Esophagus muscularis mucosa (tissue), 4 donors: ENCODE measurements around the gene SLC16A12. TPM values are rescaled to one million over a fixed set of nuclear protein-coding genes. Genes with fewer than 3 reads are reported as not detected.

Experiments used
- DNase-seq: peaks from one replicate; pipeline ENCODE4 v3.0.0-alpha.2; 2017; ENCODE audit errors: extremely low spot score
- H3K27ac ChIP-seq, 4 donors: fragments of 200-600 bp; sonication (generic); replicated peaks in 1 of 4; 1 replicate in 3 of 4; 2 replicates in 1 of 4; pipeline ENCODE4 v1.5.1; 2016 to 2019; ENCODE audit warnings: mild to moderate bottlenecking in 1 of 4
- H3K27me3 ChIP-seq, 4 donors: fragments of 200-600 bp; sonication (generic); one replicate each; pipeline versions ENCODE4 v1.5.1 to v1.6.0; 2016 to 2019
- H3K36me3 ChIP-seq, 4 donors: fragments of 200-600 bp; sonication (generic); one replicate each; pipeline ENCODE4 v1.5.1; 2016 to 2019
- H3K4me1 ChIP-seq, 4 donors: fragments of 200-600 bp; sonication (generic); one replicate each; pipeline ENCODE4 v1.5.1; 2016 to 2019
- H3K4me3 ChIP-seq, 4 donors: fragments of 200-600 bp; sonication (generic); 1 replicate in 2 of 4; 2 replicates in 2 of 4; pipeline ENCODE4 v1.5.1; 2016 to 2019; ENCODE audit warnings: mild to moderate bottlenecking in 4 of 4, moderate library complexity in 1 of 4
- H3K9me3 ChIP-seq, 4 donors: fragments of 200-600 bp; sonication (generic); 1 replicate in 3 of 4; 2 replicates in 1 of 4; pipeline ENCODE4 v1.5.1; 2016 to 2019
- CTCF ChIP-seq, 3 experiments: fragments of 200-600 bp in 2 of 3; fragments of 450-650 bp in 1 of 3; sonication (generic) in 2 of 3; IDR thresholded peaks; one replicate each; pipeline ENCODE4 v1.5.1; 2017 to 2019; ENCODE audit warnings: antibody characterized with exemption in 3 of 3, mild to moderate bottlenecking in 2 of 3, moderate library complexity in 1 of 3
- EP300 ChIP-seq: sonication (generic); formaldehyde crosslinking; IDR thresholded peaks from one replicate; pipeline ENCODE4 v1.6.1; 2017; ENCODE audit warnings: antibody characterized with exemption
- POLR2A ChIP-seq: fragments of 450-650 bp; IDR thresholded peaks from one replicate; pipeline ENCODE4 v1.6.1; 2017; ENCODE audit warnings: antibody characterized with exemption, moderate library complexity, mild to moderate bottlenecking, low read depth
- POLR2AphosphoS5 ChIP-seq, 2 donors: sonication (generic); formaldehyde crosslinking; IDR thresholded peaks; one replicate each; pipeline ENCODE4 v1.6.1; 2017; ENCODE audit warnings: antibody characterized with exemption in 2 of 2
- WGBS: methylation state at CpG from one replicate; pipeline ENCODE4 v1.1.5; 2018; 5-methylcytosine and 5-hydroxymethylcytosine counted together
- intact Hi-C: fragments of 100-400 bp; cut with DNase I; formaldehyde crosslinking; loops from one replicate; pipeline ENCODE4 v1.15.1; 2023
- total RNA-seq, 4 donors: library from RNA; depleted of rRNA; stranded (reverse); fragments of >200 nt; gene quantifications; one replicate each; pipeline versions ENCODE4 v1.1.0 to v1.2.1, GENCODE V29; 2016

Gene SLC16A12
- total RNA-seq, 4 donors from 2014 or later = 0.83 to 2.2 (median 1.9) TPM

- Histone ChIP-seq H3K4me1 (peaks cover 0 to 25% (median 11%) of the 10 kb centered on the region in 4 donors), H3K36me3 (no peaks in the 10 kb centered on the region), H3K27ac (no peak overlapping the region), H3K27me3 (no peaks in the 10 kb centered on the region), H3K9me3 (no peaks in the 10 kb centered on the region), H3K4me3 (no peak overlapping the region)
- WGBS = 94% methylated on average over 9 of the region's 9 CpGs
- no peak for TF ChIP-seq EP300
- TF ChIP-seq CTCF (IDR thresholded peaks at IDR 0.05) = no peak
- no peak for TF ChIP-seq POLR2A
- no peak for TF ChIP-seq POLR2AphosphoS5 (IDR thresholded peaks at IDR 0.05)
- intact Hi-C loops = loop anchor here (5.0 kb wide), 1 partner anchor 94 kb away; no protein-coding TSS in a partner anchor
- no peak for DNase-seq
These were observed 67.0 kb downstream of the SLC16A12 start for GRCh38 chr10:89468191-89468965.

- DNase-seq = no peak
- H3K4me3 ChIP-seq = no peak overlapping the region
- H3K36me3 ChIP-seq = no peaks in the 10 kb centered on the region
- peaks cover 0 to 25% (median 11%) of the 10 kb centered on the region in 4 donors for H3K4me1 ChIP-seq
- H3K27me3 ChIP-seq = no peaks in the 10 kb centered on the region
- TF ChIP-seq POLR2A = no peak
- TF ChIP-seq POLR2AphosphoS5 (IDR thresholded peaks at IDR 0.05) = no peak
- TF ChIP-seq CTCF (IDR thresholded peaks at IDR 0.05) = peak; percentile 35 to 54 (median 37)
- TF ChIP-seq EP300 = no peak
- intact Hi-C loops = loop anchor here (5.0 kb wide), 1 partner anchor 96 kb away; no protein-coding TSS in a partner anchor
- 43% methylated on average over 3 of the region's 3 CpGs for WGBS
- H3K9me3 ChIP-seq = no peaks in the 10 kb centered on the region
- no peak overlapping the region for H3K27ac ChIP-seq
These were observed 68.8 kb downstream of the SLC16A12 start for GRCh38 chr10:89466599-89467035.

- H3K36me3 ChIP-seq = no peaks in the 10 kb centered on the region
- H3K27me3 ChIP-seq = no peaks in the 10 kb centered on the region
These were observed 70.2 kb downstream of the SLC16A12 start for GRCh38 chr10:89465196-89465595.

DNA sequence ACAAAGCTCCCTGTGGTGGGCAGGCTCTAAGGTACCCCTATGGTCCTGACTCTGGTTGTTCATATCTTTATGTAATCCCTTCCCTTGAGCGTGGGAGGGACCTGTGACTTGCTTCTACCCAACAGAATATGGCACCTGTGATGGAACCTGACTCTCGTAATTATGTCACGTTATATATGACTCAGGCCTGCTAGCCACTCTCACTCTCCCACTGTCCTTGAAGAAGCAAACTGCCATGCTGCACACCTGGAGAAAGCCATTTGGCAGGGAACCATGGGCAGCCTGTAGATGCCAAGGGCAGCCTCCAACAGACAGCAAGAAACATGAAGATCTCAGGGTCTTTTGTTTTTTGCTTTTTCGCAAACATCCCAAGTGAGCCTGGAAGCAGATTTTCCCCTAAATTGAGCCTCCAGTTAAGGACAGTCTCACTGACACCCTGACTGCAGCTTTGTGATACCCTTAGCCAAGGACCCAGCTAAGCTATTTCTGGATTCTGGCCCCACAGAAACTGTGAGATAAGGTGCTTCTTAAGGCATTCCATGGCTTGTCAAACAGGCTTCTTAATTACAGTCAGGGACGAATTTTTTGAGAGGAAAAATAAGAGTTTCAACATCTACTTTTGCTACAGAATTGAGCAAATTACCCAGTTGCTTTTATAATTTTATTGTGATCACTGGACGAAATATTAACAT, 71.4 kb downstream of the SLC16A12 start:
- intact Hi-C loops = no loop called here
- peaks cover 0 to 17% (median 10%) of the 10 kb centered on the region in 4 donors for H3K4me1 ChIP-seq
- no peak overlapping the region for H3K27ac ChIP-seq
- TF ChIP-seq POLR2AphosphoS5 (IDR thresholded peaks at IDR 0.05) (no peak), EP300 (no peak), POLR2A (no peak), CTCF (IDR thresholded peaks at IDR 0.05) (no peak)
- H3K36me3 ChIP-seq = no peaks in the 10 kb centered on the region
- H3K9me3 ChIP-seq = no peaks in the 10 kb centered on the region
- DNase-seq = no peak
- no peak overlapping the region for H3K4me3 ChIP-seq
- H3K27me3 ChIP-seq = no peaks in the 10 kb centered on the region
- WGBS = 88% methylated on average over 6 of the region's 6 CpGs

More at GRCh38 chr10:89465196-89465595, 70.2 kb downstream of the SLC16A12 start:
- no peak for DNase-seq
- Histone ChIP-seq H3K4me1 (peaks cover 0 to 17% (median 11%) of the 10 kb centered on the region in 4 donors), H3K4me3 (no peak overlapping the region), H3K27ac (no peak overlapping the region), H3K9me3 (no peaks in the 10 kb centered on the region)
- TF ChIP-seq POLR2AphosphoS5 (IDR thresholded peaks at IDR 0.05) = no peak
- TF ChIP-seq EP300 = no peak
- TF ChIP-seq CTCF (IDR thresholded peaks at IDR 0.05) = no peak
- TF ChIP-seq POLR2A = no peak
- intact Hi-C loops = loop anchor here (5.0 kb wide), 1 partner anchor 97 kb away; no protein-coding TSS in a partner anchor
- WGBS = 61% methylated on average over 2 of the region's 2 CpGs
